Choroid plexus epithelial cell (primary cell): ENCODE results near the gene PLEKHO2.

ENCODE experiments used
- DNase-seq: peaks from one replicate; pipeline ENCODE4 v3.0.0-alpha.2; 2010; ENCODE audit warnings: low read depth
- H3K4me3 ChIP-seq: 2 replicates; pipeline ENCODE4 v1.5.1; 2011; ENCODE audit warnings: low read depth, mild to moderate bottlenecking, control low read depth, low read length, moderate library complexity
- CTCF ChIP-seq: conservative IDR thresholded peaks from 2 replicates; pipeline ENCODE4 v1.5.1; 2011; ENCODE audit warnings: low read depth, mild to moderate bottlenecking, control low read depth, inconsistent platforms, low read length, moderate library complexity

PLEKHO2 gene

GRCh38 chr15:64893481-64894394, 52.0 kb downstream of the PLEKHO2 start:
- peak; percentile 98 for DNase-seq
- H3K4me3 ChIP-seq, result peak overlapping the region; percentile 30
- no peak for TF ChIP-seq CTCF

GRCh38 chr15:64894395-64895056, 52.8 kb downstream of the PLEKHO2 start:
- TF ChIP-seq CTCF, result no peak
- H3K4me3 ChIP-seq, result peak overlapping the region; percentile 30
- no peak for DNase-seq

GRCh38 chr15:64895285-64896065, 53.8 kb downstream of the PLEKHO2 start:
- peak; percentile 74 for DNase-seq
- no peak for TF ChIP-seq CTCF
- H3K4me3 ChIP-seq, result no peak overlapping the region

GRCh38 chr15:64896371-64897069, 54.8 kb downstream of the PLEKHO2 start:
- no peak for DNase-seq
- no peak for TF ChIP-seq CTCF
- no peak overlapping the region for H3K4me3 ChIP-seq

DNA sequence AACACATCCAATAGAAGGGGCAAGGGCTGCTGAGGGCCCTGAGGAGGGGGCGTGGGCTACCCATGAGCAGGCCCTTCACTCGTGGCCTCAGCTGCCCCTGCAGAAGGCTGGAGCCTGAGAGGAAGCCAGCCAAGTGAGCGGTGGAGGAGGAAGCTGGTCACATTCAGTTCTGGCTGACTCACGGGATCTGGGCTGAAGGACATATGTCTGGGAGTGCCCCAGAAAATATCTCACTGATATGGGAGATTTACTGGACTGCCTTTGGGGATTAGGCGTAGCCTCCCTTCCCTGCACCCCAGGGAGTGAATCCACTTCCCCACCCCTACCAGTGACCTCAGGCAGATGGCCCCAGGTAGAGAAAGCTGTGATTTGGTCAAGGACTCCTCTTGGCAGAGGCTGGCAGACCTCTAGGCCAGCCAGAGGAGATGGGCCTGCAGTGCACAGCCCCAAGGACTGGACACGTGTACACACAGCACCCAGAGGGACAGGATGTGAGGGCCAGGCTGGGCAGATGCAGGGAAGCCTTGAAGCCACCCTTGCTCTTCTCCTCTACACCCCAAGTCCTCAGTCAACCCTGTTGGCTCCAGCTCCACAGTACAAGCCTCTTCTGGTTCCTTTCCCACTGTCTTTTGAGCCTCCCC, 55.8 kb downstream of the PLEKHO2 start:
- no peak for TF ChIP-seq CTCF
- H3K4me3 ChIP-seq, result no peak overlapping the region
- peak; percentile 63 for DNase-seq

- H3K4me3 ChIP-seq, result no peak overlapping the region
- no peak for DNase-seq
- TF ChIP-seq CTCF, result no peak
Observed at GRCh38 chr15:64898406-64898805, 56.7 kb downstream of the PLEKHO2 start.
